ENCODE data around the gene HOXB6.

Gene HOXB6

DNA sequence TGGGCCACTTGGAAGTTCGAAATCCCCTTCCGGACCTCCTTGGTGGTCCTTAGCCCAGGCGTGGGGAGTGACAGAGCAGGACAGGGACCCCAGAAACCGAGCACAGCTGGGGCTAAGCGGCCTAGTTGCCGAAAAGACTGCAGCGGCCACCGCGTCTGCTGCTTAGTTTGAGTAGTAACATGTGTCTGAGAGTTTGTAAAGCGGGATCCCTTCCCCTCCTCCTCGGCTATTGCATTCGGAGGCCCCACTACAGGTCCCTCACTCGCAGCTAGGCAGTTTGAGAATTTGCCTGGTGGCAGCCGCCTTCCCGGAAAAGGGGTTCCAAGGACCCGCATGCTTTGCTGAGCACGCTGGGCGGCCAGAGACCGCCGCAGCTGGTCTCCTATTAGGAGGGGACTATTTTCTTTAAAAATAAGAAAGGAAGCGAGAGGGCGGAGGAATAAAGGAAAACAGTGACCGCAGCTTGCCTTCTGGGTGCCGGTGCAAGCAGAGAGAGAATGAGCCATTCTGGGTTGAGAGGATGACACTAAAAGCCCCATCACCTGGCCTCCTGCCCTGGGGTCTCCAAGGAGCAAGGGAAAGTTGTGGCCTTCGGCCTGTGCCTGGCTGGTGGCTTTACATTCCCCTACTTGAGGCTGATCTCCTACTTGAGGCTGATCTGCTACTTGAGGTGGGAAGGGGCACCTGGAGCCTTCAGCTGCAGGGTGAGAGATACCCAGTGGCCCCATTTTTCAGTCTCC lies 10.1 kb downstream of the HOXB6 start:
- TF ChIP-seq, protein P1, sequence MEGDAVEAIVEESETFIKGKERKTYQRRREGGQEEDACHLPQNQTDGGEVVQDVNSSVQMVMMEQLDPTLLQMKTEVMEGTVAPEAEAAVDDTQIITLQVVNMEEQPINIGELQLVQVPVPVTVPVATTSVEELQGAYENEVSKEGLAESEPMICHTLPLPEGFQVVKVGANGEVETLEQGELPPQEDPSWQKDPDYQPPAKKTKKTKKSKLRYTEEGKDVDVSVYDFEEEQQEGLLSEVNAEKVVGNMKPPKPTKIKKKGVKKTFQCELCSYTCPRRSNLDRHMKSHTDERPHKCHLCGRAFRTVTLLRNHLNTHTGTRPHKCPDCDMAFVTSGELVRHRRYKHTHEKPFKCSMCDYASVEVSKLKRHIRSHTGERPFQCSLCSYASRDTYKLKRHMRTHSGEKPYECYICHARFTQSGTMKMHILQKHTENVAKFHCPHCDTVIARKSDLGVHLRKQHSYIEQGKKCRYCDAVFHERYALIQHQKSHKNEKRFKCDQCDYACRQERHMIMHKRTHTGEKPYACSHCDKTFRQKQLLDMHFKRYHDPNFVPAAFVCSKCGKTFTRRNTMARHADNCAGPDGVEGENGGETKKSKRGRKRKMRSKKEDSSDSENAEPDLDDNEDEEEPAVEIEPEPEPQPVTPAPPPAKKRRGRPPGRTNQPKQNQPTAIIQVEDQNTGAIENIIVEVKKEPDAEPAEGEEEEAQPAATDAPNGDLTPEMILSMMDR (conservative IDR thresholded peaks at IDR 0.05; ENCODE audit: low read length), result no peak
- DNase-seq (ENCODE audit: low read depth), result no peak
- H3K4me3 ChIP-seq (ENCODE audit: low read length), result peak overlapping the region; percentile 82

DNA sequence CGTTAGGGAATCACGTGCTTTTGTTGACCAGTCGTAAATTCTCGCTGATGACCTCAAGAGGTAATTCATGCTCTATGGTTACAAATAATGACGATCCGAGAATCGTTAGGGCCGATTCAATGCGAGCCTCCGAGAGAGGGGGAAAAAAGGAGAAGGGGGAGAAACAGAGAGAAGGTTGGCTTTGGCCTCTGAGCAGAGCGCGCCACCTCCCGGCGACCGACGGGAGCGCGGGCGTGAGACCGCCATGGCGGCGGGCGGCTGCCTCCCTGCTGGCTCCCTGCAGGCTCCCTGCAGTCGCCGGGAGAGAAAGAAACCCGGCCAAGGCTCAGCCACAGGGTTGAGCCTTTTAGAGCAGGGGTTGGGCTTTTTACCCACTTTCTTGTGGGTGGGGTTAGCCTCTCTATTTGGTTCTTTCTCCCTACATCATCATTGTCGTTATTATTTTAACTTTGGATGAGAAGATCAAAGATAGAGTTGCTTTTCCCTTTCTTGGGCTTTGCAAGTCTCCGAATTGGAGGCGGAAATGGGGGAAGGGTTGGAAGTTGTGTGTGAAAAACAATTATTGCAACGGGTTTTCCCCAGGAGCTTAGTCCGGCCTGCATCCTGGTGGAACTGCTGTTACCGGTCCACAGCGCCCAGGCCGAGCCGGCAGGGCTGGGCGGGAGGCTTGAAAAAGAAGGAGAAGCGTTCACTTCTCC lies 10.8 kb downstream of the HOXB6 start:
- TF ChIP-seq, protein P1 (conservative IDR thresholded peaks at IDR 0.05; ENCODE audit: low read length), result peak; percentile 79
- DNase-seq (ENCODE audit: low read depth), result peak; percentile 90
- peak overlapping the region; percentile 82 for H3K4me3 ChIP-seq (ENCODE audit: low read length)

- TF ChIP-seq, protein P1 (conservative IDR thresholded peaks at IDR 0.05; ENCODE audit: low read length), result no peak
- no peak for DNase-seq (ENCODE audit: low read depth)
- H3K4me3 ChIP-seq (ENCODE audit: low read length), result peak within 1 kb of the TSS; percentile 82
Measured at GRCh38 chr17:48593126-48593829, 11.5 kb downstream of the HOXB6 start, which contains the start of gene HOXB5. Gene HOXB5, minus strand, starts transcription at chr17:48593779. Its CDS starts 97 bp downstream, at chr17:48593682.

DNA sequence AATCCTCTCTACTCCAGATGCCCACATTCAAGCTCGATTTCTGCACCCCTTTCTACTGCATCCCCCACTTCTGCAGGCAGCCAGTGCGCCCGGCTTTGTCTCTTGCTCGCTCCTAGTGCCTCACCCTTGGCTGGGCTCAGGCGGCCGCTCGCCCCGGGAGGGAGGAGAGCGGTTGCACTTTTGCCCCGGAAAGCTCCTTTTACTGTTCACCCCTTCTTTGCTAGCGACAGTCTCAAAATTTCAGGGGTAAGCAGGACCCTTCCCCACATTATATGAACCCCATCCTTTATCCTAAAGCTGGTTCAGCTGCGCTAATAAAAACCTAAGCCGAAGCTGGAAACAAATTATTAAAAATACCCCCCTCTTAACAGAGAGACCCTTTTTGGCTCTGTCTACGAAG lies 12.2 kb downstream of the HOXB6 start:
- TF ChIP-seq, protein P1 (conservative IDR thresholded peaks at IDR 0.05; ENCODE audit: low read length), result no peak
- peak overlapping the region; percentile 82 for H3K4me3 ChIP-seq (ENCODE audit: low read length)
- DNase-seq (ENCODE audit: low read depth), result no peak

DNA sequence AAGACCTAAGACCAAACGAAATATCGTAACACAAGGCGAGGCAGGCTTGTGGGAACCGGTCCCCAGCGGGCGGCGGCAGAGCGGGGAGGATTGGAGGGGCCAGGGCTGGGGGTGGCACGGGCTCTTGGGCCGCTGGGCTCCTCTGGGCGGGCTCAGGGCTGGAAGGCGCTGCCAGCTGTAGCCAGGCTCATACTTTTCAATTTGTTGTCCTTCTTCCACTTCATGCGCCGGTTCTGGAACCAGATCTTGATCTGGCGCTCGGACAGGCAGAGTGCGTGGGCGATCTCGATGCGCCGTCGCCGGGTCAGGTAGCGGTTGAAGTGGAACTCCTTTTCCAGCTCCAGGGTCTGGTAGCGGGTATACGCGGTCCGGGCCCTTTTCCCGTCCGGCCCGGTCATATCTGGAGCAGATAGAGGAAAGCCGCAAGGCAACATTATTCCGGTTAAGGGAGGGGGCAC lies 12.7 kb downstream of the HOXB6 start:
- DNase-seq (ENCODE audit: low read depth), result no peak
- peak overlapping the region; percentile 82 for H3K4me3 ChIP-seq (ENCODE audit: low read length)
- TF ChIP-seq, protein P1 (conservative IDR thresholded peaks at IDR 0.05; ENCODE audit: low read length), result no peak

DNA sequence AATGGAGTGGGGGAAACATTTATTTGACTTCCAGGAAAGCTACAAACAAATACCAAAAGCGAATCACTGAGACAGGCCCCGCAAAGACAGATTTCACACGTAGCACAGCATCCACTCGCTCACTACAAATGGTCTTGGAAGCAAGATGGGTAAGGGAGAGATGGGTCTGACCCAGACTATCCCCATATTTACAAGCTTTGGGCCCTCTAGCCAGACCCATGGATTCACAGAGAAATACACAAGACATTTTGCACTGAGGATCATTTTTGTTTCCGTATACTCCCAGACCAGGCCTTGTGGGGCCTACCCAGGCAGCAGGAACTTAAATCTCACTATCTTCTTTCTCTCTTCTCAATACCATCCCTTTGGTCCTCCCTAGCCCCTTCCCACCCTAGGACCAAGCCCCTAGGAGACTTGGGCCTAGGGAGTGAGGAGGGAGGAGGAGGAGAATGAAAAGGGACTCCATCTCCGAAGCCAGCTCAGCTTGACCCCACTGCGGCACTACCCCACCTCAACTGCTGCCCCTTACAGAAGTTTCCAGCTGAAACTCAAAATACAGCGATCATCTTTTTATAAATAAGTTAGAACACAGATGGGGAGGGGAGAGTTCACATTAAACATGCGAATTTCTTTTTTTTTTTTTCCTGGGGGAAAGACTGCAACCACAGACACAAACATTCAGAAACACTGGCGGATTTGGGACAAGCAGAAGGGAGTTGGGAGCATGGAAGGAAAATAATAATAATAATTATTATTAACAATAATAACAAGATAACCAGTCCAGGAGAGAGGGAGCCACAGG lies 13.3 kb downstream of the HOXB6 start:
- DNase-seq (ENCODE audit: low read depth), result no peak
- TF ChIP-seq, protein P1 (conservative IDR thresholded peaks at IDR 0.05; ENCODE audit: low read length), result no peak
- H3K4me3 ChIP-seq (ENCODE audit: low read length), result peak overlapping the region; percentile 82

Measured in AG10803 (cell line).